Tibial artery (tissue), 4 donors: ENCODE measurements around the gene TUBB2B.
A peak's percentile ranks its signal among the peaks of the same experiment; 100 is the strongest.

Experiments
- DNase-seq, 2 donors: peaks; one replicate each; pipeline ENCODE4 v3.0.0-alpha.2; 2019
- H3K27ac ChIP-seq, 2 donors: fragments of 200-600 bp; sonication (generic) in 1 of 2; 1 replicate in 1 of 2; 2 replicates in 1 of 2; pipeline ENCODE4 v1.5.1; 2018 to 2019; ENCODE audit warnings: mild to moderate bottlenecking in 1 of 2
- H3K27me3 ChIP-seq, 2 donors: fragments of 200-600 bp; sonication (generic) in 1 of 2; one replicate each; pipeline versions ENCODE4 v1.5.1 to v1.6.0; 2016 to 2019
- H3K36me3 ChIP-seq, 3 donors: fragments of 200-600 bp; sonication (generic) in 2 of 3; one replicate each; pipeline ENCODE4 v1.5.1; 2016 to 2019; ENCODE audit warnings: mild to moderate bottlenecking in 2 of 3
- H3K4me1 ChIP-seq, 4 donors: fragments of 200-600 bp; sonication (generic) in 2 of 4; 1 replicate in 3 of 4; 2 replicates in 1 of 4; pipeline ENCODE4 v1.5.1; 2016 to 2019
- H3K4me3 ChIP-seq, 2 donors: fragments of 200-600 bp; sonication (generic) in 1 of 2; 1 replicate in 1 of 2; 2 replicates in 1 of 2; pipeline ENCODE4 v1.5.1; 2018 to 2019; ENCODE audit warnings: mild to moderate bottlenecking in 2 of 2
- H3K9me3 ChIP-seq, 3 donors: fragments of 200-600 bp; sonication (generic) in 1 of 3; one replicate each; pipeline ENCODE4 v1.5.1; 2016 to 2019
- CTCF ChIP-seq, 2 experiments: fragments of 200-600 bp in 1 of 2; fragments of 450-650 bp in 1 of 2; IDR thresholded peaks; one replicate each; pipeline ENCODE4 v1.5.1; 2017 to 2019; ENCODE audit warnings: antibody characterized with exemption in 2 of 2, mild to moderate bottlenecking in 1 of 2, moderate library complexity in 1 of 2
- intact Hi-C: fragments of 100-400 bp; cut with DNase I; formaldehyde crosslinking; loops from one replicate; pipeline ENCODE4 v1.15.0; 2023; ENCODE audit warnings: low total_unique reads

Gene TUBB2B

GRCh38 chr6:3212261-3212660 is 15.2 kb downstream of the TUBB2B start:
- no peak for TF ChIP-seq CTCF (IDR thresholded peaks at IDR 0.05)
- H3K27me3 ChIP-seq, result no peaks in the 10 kb centered on the region
- H3K4me1 ChIP-seq, result peaks cover 4 to 54% (median 27%) of the 10 kb centered on the region in 4 donors
- intact Hi-C loops, result no loop called here
- no peaks in the 10 kb centered on the region for H3K9me3 ChIP-seq
- H3K27ac ChIP-seq, result no peak overlapping the region
- H3K4me3 ChIP-seq, result no peak overlapping the region
- DNase-seq, result no peak
- H3K36me3 ChIP-seq, result no peaks in the 10 kb centered on the region

- Histone ChIP-seq H3K4me3 (no peak overlapping the region), H3K36me3 (no peaks in the 10 kb centered on the region), H3K4me1 (peaks cover 4 to 54% (median 27%) of the 10 kb centered on the region in 4 donors), H3K9me3 (no peaks in the 10 kb centered on the region), H3K27ac (peak overlapping the region; percentile 51 to 55), H3K27me3 (no peaks in the 10 kb centered on the region)
- no peak for TF ChIP-seq CTCF (IDR thresholded peaks at IDR 0.05)
- DNase-seq, result no peak
- intact Hi-C loops, result no loop called here
These were observed 15.8 kb downstream of the TUBB2B start for GRCh38 chr6:3211681-3212080.

DNA sequence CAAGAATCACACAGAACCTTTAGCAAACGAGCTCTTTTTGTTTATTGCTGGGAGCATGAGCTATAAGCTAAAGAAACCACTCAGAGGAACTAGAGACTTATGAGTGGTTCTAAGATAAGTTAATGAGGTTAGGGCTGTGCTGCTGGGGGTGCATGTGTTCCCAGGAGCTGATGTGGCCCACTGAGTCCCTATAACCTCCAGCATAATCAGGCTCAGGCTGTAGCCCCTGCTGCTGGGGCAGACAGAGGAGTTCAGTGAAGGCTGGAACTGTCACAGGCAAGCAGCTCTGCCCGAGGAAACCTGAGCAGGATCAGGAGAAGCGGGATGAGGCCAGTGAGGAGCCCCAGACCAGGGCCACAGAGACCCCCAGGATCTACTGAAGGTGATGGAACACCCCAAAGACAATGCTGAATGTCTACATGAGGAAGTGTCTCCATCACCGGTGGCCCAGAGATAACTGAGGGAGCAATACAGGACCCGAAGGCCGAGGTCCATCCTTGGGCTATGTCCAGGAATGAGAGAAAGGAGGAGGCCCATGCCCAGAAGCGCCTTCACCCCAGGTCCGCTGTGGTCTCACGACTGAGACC is 17.3 kb downstream of the TUBB2B start:
- H3K36me3 ChIP-seq, result no peaks in the 10 kb centered on the region
- H3K9me3 ChIP-seq, result no peaks in the 10 kb centered on the region
- DNase-seq, result no peak
- no peak for TF ChIP-seq CTCF (IDR thresholded peaks at IDR 0.05)
- no peaks in the 10 kb centered on the region for H3K27me3 ChIP-seq
- H3K4me1 ChIP-seq, result peaks cover 4 to 51% (median 27%) of the 10 kb centered on the region in 4 donors
- intact Hi-C loops, result no loop called here
- no peak overlapping the region for H3K4me3 ChIP-seq
- peak overlapping the region; percentile 20 to 53 for H3K27ac ChIP-seq

GRCh38 chr6:3209114-3210023 is 18.1 kb downstream of the TUBB2B start:
- no peak for TF ChIP-seq CTCF (IDR thresholded peaks at IDR 0.05)
- DNase-seq, result peak; percentile 57 to 81
- peak overlapping the region; percentile 20 to 53 for H3K27ac ChIP-seq
- H3K9me3 ChIP-seq, result peaks cover 0 to 4% (median 0%) of the 10 kb centered on the region in 3 donors
- H3K36me3 ChIP-seq, result no peaks in the 10 kb centered on the region
- no peaks in the 10 kb centered on the region for H3K27me3 ChIP-seq
- H3K4me3 ChIP-seq, result no peak overlapping the region
- peaks cover 4 to 44% (median 27%) of the 10 kb centered on the region in 4 donors for H3K4me1 ChIP-seq
- intact Hi-C loops, result no loop called here

DNA sequence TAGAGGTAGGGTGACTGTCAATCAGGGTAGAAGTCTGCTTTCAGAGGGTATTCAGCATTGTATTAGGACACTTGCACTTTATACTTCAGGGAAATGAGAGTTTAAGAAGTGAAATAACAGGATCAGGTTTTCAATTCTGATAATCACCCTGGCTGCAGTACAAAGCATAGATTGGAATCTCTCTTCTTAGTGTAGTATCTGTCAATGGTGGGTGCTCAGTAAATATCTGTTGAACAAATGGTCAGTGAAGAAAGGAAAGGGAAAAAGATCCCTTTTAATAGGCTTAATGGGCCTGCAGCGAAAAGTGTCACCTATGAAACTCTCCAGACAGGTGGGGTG is 18.7 kb downstream of the TUBB2B start:
- no peak overlapping the region for H3K4me3 ChIP-seq
- no peak for DNase-seq
- H3K27me3 ChIP-seq, result no peaks in the 10 kb centered on the region
- intact Hi-C loops, result no loop called here
- no peak for TF ChIP-seq CTCF (IDR thresholded peaks at IDR 0.05)
- peak overlapping the region; percentile 20 to 53 for H3K27ac ChIP-seq
- no peaks in the 10 kb centered on the region for H3K36me3 ChIP-seq
- peaks cover 4 to 42% (median 27%) of the 10 kb centered on the region in 4 donors for H3K4me1 ChIP-seq
- peaks cover 0 to 4% (median 0%) of the 10 kb centered on the region in 3 donors for H3K9me3 ChIP-seq
